Nucleus accumbens (tissue), 56 donors: ENCODE measurements around the gene TYMS.
A peak's percentile ranks its signal among the peaks of the same experiment; 100 is the strongest.

Experiments
- DNase-seq, 56 donors: peaks; one replicate each; lab custom pipeline; 2025; lab: John Stamatoyannopoulos, UW

Gene TYMS

DNA sequence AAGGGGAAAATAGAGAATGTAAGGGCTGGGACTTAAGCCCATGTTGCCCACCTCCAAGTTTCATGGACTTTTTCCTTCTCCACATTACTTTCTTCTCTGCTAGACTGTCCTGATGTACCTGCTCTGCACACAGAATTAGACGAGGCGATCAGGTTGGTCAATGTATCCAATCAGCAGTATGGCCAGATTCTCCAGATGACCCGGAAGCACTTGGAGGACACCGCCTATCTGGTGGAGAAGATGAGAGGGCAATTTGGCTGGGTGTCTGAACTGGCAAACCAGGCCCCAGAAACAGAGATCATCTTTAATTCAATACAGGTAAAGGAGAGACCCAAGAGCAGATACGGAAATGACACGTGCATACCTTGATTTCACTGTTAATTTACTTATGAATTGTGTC is 16.2 kb upstream of the TYMS start:
- DNase-seq: no peak

- peak in 45 of 56 donors; percentile 4 to 84 (median 51) for DNase-seq
Observed at GRCh38 chr18:644395-645004, 13.0 kb upstream of the TYMS start.

DNA sequence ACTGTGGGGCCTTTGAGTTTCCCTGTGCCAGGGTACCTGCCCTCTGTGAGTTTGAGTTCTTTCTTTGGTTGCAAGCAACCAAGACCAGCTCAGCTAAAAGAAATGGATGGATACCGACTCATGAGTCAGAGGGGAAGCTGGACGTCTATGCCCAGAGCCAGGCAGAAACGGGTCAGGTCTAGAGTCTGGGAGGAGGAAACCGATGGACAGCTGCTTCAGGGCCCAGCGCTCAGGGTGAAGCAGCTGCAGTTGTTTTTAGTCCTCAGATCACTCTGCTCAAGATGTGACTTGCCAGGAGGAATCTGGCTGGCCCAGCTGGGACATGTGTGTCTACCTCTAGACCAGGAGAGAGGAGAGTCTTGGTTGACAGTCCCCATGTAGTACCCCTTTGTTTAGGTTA is 10.1 kb upstream of the TYMS start:
- DNase-seq: no peak

GRCh38 chr18:649341-649740 is 8.1 kb upstream of the TYMS start:
- no peak for DNase-seq

DNA sequence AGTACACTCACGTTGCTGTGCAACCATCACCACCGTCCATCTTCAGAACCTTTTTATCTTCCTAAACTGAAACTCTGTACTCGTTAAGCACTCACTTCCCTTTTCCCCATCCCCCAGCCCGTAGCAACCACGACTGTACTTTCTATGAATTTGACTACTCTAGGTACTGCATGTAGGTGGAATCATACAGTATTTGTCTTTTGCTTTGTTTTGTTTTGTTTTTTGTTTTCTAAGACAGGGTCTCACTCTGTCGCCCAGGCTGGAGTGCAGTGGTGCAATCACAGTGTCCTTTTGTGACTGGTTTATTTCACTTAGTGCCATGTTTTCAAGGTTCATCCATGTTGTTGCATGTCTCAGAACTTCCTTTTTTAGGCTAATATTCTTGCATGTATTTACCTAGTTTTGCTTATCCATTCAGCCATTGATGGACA is 7.0 kb upstream of the TYMS start:
- no peak for DNase-seq

- DNase-seq: no peak
Observed at GRCh38 chr18:652131-652530, 5.3 kb upstream of the TYMS start.

DNA sequence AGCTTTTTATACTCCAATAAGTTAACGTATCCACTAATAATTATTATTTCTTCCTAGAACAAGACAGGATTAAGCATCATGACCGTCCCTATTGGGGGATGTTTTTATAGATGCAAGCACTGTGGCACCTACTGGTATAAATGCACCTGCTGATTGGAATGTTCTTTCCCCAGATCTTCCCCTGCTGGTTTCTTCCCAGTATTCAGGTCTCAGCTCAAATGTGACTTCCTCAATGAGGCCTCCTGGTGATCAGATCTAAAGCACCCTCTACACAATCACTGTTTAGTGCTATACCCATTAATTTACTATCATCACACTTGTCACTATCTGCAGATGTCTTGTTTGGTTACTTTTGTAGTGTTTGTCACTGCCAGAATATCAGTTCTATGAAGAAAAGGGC is 3.9 kb upstream of the TYMS start:
- DNase-seq: no peak

- DNase-seq: no peak
Observed at GRCh38 chr18:654601-655000, 2.9 kb upstream of the TYMS start.

DNA sequence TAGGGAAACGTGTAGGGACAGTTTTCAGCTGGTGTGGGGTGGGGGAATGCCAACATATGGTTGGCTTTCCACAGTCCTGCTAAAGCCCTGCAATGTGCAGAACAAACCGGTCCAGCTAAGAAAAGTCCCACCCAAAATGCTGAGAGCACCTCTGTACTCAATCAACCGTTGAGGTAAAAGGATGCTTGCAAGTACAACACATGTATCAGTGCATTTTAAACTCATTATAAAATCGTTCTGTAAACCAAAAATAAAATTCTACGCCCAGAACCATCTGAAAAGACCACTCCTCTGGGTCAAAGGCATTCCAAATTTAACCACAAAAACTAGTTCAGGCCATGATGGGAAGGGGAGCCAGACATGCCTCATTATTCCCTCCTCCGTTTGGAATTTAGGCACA is 2.0 kb upstream of the TYMS start:
- no peak for DNase-seq

GRCh38 chr18:658001-658946 is 821 bp downstream of the TYMS start:
- DNase-seq: peak; percentile 10 to 87 (median 69)

DNA sequence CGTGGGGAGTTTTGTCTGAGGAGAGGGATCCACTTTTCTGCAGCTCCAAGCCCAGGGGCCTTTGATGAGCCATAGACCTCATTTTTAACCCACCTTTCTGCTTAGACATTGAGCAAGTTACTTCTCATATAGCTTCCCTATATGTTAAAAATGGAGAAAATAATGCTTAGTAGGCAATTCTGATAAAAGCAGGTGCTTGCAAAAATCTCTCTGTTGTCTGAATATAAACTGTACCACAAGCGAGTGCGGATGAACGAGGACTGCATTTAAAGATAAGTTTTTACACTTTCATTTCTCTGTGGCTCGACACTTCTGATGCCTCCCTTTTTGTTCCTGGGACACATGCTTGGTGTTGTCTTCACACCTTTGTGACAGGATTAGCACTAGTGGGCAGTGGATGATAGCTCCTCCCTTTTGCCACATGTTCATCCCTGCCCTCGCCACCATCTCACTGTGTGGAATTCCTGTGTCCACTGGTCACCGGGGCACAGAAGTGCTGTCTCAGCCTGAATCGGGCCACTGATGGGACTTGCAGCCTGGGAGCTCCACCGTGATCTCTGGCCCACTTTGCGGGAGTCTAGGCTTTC is 1.6 kb downstream of the TYMS start:
- DNase-seq: no peak

DNA sequence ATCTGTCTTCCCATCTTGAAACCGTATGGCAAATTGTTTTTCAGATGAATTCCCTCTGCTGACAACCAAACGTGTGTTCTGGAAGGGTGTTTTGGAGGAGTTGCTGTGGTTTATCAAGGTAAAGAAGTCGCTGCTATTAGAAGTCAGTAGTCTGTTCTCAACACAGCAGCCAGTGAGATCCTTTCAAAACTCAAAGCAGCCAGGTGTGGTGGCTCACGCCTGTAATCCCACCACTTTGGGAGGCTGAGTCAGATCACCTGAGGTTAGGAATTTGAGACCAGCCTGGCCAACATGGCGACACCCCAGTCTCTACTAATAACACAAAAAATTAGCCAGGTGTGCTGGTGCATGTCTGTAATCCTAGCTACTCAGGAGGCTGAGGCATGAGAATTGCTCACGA is 2.1 kb downstream of the TYMS start:
- no peak for DNase-seq

DNA sequence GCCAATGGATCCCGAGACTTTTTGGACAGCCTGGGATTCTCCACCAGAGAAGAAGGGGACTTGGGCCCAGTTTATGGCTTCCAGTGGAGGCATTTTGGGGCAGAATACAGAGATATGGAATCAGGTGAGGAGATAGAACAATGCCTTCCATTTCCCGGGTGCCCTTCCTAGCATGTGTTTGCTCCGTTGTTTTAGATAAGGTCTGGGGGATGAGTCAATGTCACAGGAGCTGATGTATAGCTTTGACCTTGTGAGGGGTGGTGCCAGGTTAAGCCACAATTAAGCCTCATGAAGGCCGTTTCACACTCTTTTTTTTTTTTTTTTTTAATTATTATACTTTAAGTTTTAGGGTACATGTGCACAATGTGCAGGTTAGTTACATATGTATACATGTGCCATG is 4.7 kb downstream of the TYMS start:
- no peak for DNase-seq

- DNase-seq: no peak
Observed at GRCh38 chr18:666177-666576, 8.7 kb downstream of the TYMS start.

- DNase-seq: no peak
Observed at GRCh38 chr18:666628-667027, 9.2 kb downstream of the TYMS start.

DNA sequence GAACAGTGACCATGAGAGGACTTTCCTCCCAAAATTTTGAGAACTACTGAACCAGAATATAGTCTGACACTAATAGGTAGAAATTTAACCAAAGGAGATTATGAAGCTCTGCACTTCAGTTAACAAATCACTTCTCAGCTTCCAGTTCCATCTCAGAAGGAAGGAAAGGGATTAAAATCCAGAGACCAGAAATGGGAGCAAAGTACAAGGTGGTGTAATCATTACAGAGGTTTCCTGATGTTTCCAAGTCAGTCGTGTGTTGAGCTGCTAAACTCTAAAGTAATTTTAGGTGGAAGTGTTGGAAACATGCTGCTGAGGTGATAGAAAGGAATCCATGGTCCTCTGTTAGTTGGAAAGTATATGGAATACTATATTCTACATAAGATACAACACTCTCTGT is 10.8 kb downstream of the TYMS start:
- DNase-seq: no peak

DNA sequence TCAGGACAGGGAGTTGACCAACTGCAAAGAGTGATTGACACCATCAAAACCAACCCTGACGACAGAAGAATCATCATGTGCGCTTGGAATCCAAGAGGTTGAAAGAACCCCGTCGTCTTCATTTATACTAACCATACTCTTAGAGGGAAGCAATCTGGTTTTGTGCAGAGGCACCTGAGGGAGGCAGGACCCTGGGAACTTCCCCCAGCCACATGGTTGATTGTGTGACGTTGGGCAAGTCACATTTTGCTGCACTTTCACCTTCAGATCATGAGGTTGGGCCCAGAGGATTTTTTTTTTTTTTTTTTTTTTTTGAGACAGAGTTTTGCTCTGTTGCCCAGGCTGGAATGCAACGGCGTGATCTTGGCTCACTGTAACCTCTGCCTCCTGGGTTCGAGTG is 11.6 kb downstream of the TYMS start:
- no peak for DNase-seq

DNA sequence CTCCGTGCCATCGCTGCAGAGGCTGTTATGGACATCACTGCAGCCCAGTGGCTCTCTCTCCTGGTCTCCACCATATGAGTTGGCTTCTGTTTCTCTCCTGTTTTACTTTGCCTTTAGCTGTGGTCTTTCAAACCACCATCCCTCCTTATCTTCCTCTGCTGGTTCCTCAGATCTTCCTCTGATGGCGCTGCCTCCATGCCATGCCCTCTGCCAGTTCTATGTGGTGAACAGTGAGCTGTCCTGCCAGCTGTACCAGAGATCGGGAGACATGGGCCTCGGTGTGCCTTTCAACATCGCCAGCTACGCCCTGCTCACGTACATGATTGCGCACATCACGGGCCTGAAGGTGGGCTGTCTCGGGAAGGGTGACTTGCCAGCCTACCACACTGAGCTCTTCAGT is 13.1 kb downstream of the TYMS start:
- no peak for DNase-seq

- no peak for DNase-seq
Observed at GRCh38 chr18:671405-671804, 14.0 kb downstream of the TYMS start.

GRCh38 chr18:673317-673716 is 15.9 kb downstream of the TYMS start:
- DNase-seq: no peak

DNA sequence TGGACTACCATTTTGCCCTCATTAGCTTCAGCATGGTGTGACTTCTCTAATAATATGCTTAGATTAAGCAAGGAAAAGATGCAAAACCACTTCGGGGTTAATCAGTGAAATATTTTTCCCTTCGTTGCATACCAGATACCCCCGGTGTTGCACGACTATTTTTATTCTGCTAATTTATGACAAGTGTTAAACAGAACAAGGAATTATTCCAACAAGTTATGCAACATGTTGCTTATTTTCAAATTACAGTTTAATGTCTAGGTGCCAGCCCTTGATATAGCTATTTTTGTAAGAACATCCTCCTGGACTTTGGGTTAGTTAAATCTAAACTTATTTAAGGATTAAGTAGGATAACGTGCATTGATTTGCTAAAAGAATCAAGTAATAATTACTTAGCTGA is 16.3 kb downstream of the TYMS start:
- no peak for DNase-seq

DNA sequence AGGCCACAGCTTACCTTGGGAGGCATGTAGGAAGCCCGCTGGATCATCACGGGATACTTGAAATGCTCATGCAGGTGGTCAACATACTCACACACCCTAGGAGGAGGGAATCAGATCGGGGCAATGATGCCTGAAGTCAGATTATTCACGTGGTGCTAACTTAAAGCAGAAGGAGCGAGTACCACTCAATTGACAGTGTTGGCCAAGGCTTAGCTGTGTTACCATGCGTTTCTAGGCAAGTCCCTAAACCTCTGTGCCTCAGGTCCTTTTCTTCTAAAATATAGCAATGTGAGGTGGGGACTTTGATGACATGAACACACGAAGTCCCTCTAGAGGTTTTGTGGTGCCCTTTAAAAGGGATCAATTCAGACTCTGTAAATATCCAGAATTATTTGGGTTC is 17.9 kb downstream of the TYMS start:
- DNase-seq: no peak
